Neuronal stem cell (in vitro differentiated cells): ENCODE measurements around the gene EFNB2.

Source experiments
- DNase-seq: peaks from one replicate; pipeline ENCODE4 v3.0.0-alpha.2; 2013; ENCODE audit warnings: low spot score
- H2AFZ ChIP-seq: one replicate; pipeline ENCODE4 v1.6.1; 2013; ENCODE audit warnings: mild to moderate bottlenecking, low read length, inconsistent platforms
- H2AK5ac ChIP-seq: 2 replicates; pipeline ENCODE4 v1.6.1; 2013; ENCODE audit warnings: low read depth, mild to moderate bottlenecking, inconsistent platforms, low read length, moderate library complexity, mixed read lengths
- H2BK120ac ChIP-seq: 2 replicates; pipeline ENCODE4 v1.6.1; 2013; ENCODE audit warnings: low read depth, mild to moderate bottlenecking, inconsistent platforms, low read length, moderate library complexity, mixed read lengths
- H2BK12ac ChIP-seq: one replicate; pipeline ENCODE4 v1.6.1; 2013; ENCODE audit warnings: low read length, inconsistent platforms
- H2BK15ac ChIP-seq: 2 replicates; pipeline ENCODE4 v1.6.1; 2013; ENCODE audit warnings: mild to moderate bottlenecking, low read length, inconsistent platforms, mixed read lengths
- H2BK5ac ChIP-seq: one replicate; pipeline ENCODE4 v1.6.1; 2013; ENCODE audit warnings: inconsistent platforms, mild to moderate bottlenecking, low read length, moderate library complexity
- H3K14ac ChIP-seq: one replicate; pipeline ENCODE4 v1.6.1; 2013; ENCODE audit warnings: low read length, inconsistent platforms
- H3K18ac ChIP-seq: 2 replicates; pipeline ENCODE4 v1.6.1; 2013; ENCODE audit warnings: low read length, inconsistent platforms
- H3K23ac ChIP-seq: 2 replicates; pipeline ENCODE4 v1.6.1; 2013; ENCODE audit warnings: low read depth, mild to moderate bottlenecking, mixed read lengths, low read length, inconsistent platforms; ENCODE audit not compliant: poor library complexity
- H3K27ac ChIP-seq: replicated peaks from 3 replicates; pipeline ENCODE4 v1.5.1; 2013; ENCODE audit warnings: low read length, inconsistent platforms
- H3K27me3 ChIP-seq, 3 experiments: 2 replicates each; pipeline ENCODE4 v1.6.1; 2013; ENCODE audit warnings: low read length in 3 of 3, mild to moderate bottlenecking in 2 of 3, inconsistent platforms in 1 of 3, low read depth in 1 of 3, mixed read lengths in 1 of 3, moderate library complexity in 1 of 3; ENCODE audit not compliant: control insufficient read depth in 3 of 3, insufficient read depth in 3 of 3
- H3K36me3 ChIP-seq, 2 donors: replicated peaks in 1 of 2; 2 replicates each; pipeline ENCODE4 v1.6.1; 2013; ENCODE audit warnings: low read length in 2 of 2; ENCODE audit not compliant: control insufficient read depth in 2 of 2, insufficient read depth in 2 of 2
- H3K4ac ChIP-seq: 2 replicates; pipeline ENCODE4 v1.6.1; 2013; ENCODE audit warnings: inconsistent platforms, mild to moderate bottlenecking, low read length, moderate library complexity
- H3K4me1 ChIP-seq, 2 donors: 1 replicate in 1 of 2; 2 replicates in 1 of 2; pipeline ENCODE4 v1.6.1; 2013; ENCODE audit warnings: low read length in 2 of 2, low read depth in 1 of 2; ENCODE audit not compliant: control insufficient read depth in 2 of 2, insufficient read depth in 1 of 2
- H3K4me2 ChIP-seq: one replicate; pipeline ENCODE4 v1.6.1; 2013; ENCODE audit warnings: mild to moderate bottlenecking, low read length, inconsistent platforms; ENCODE audit not compliant: insufficient read depth, poor library complexity, severe bottlenecking
- H3K4me3 ChIP-seq, 2 donors: 2 replicates each; pipeline ENCODE4 v1.5.1; 2013; ENCODE audit warnings: low read length in 2 of 2, mild to moderate bottlenecking in 2 of 2, inconsistent platforms in 1 of 2, moderate library complexity in 1 of 2
- H3K79me1 ChIP-seq: one replicate; pipeline ENCODE4 v1.6.1; 2013; ENCODE audit warnings: low read depth, mild to moderate bottlenecking, inconsistent platforms, low read length, moderate library complexity
- H3K9ac ChIP-seq: one replicate; pipeline ENCODE4 v1.6.1; 2013; ENCODE audit warnings: mild to moderate bottlenecking, low read depth, low read length, inconsistent platforms; ENCODE audit not compliant: poor library complexity
- H3K9me3 ChIP-seq, 2 donors: replicated peaks in 1 of 2; 2 replicates each; pipeline versions ENCODE3 to v1.6.1; 2013; ENCODE audit warnings: low read length in 2 of 2, mild to moderate bottlenecking in 2 of 2, inconsistent platforms in 1 of 2, low read depth in 1 of 2, mixed read lengths in 1 of 2, moderate library complexity in 1 of 2; ENCODE audit not compliant: control insufficient read depth in 2 of 2, insufficient read depth in 1 of 2
- H4K8ac ChIP-seq: one replicate; pipeline ENCODE4 v1.6.1; 2013; ENCODE audit warnings: low read depth, mild to moderate bottlenecking, inconsistent platforms, low read length, moderate library complexity
- H4K91ac ChIP-seq: one replicate; pipeline ENCODE4 v1.6.1; 2013; ENCODE audit warnings: low read length, low read depth, mild to moderate bottlenecking, inconsistent platforms; ENCODE audit not compliant: poor library complexity
- WGBS, 2 donors: extraction: QIAGEN DNeasy Blood & Tissue Kit; methylation state at CpG; one replicate each; pipeline ENCODE4 v1.1.7; 2013; ENCODE audit warnings: missing lambda C conversion rate in 2 of 2, mixed read lengths in 1 of 2; ENCODE audit not compliant: insufficient read length in 2 of 2, insufficient replicate concordance in 1 of 2; ENCODE audit errors: extremely low coverage in 2 of 2; 5-methylcytosine and 5-hydroxymethylcytosine counted together

The EFNB2 gene

GRCh38 chr13:106450991-106451390, 84.5 kb downstream of the EFNB2 start:
- Histone ChIP-seq H3K4me3 (no peak overlapping the region), H3K27ac (no peak overlapping the region), H3K18ac (no peak overlapping the region), H3K9me3 (peaks cover 3 to 5% of the 10 kb centered on the region in 2 donors), H3K23ac (no peak overlapping the region), H4K91ac (no peak overlapping the region), H3K27me3 (no peaks in the 10 kb centered on the region), H4K8ac (no peak overlapping the region), H3K79me1 (no peaks in the 10 kb centered on the region), H3K36me3 (peaks cover 0 to 2% of the 10 kb centered on the region in 2 donors), H3K9ac (no peak overlapping the region), H3K14ac (no peak overlapping the region), H3K4ac (no peak overlapping the region), H2AFZ (peak overlapping the region; percentile 4), H2BK15ac (no peak overlapping the region), H2BK12ac (no peak overlapping the region), H2BK120ac (no peak overlapping the region), H2AK5ac (no peak overlapping the region), H3K4me1 (peaks cover 6 to 7% of the 10 kb centered on the region in 2 donors), H3K4me2 (no peak overlapping the region), H2BK5ac (no peak overlapping the region)
- DNase-seq, result no peak
- WGBS, 2 donors, result no CpG with 5 or more reads among the region's 6 CpGs

- peaks cover 3 to 5% of the 10 kb centered on the region in 2 donors for H3K9me3 ChIP-seq
- H3K79me1 ChIP-seq, result no peaks in the 10 kb centered on the region
- H3K23ac ChIP-seq, result no peak overlapping the region
- H3K14ac ChIP-seq, result no peak overlapping the region
- WGBS, 2 donors, result no CpG with 5 or more reads among the region's 4 CpGs
- no peaks in the 10 kb centered on the region for H3K27me3 ChIP-seq
- no peak overlapping the region for H2AK5ac ChIP-seq
- H2BK12ac ChIP-seq, result no peak overlapping the region
- no peak overlapping the region for H3K4ac ChIP-seq
- no peak overlapping the region for H2AFZ ChIP-seq
- H4K91ac ChIP-seq, result no peak overlapping the region
- no peak overlapping the region for H3K4me3 ChIP-seq
- H4K8ac ChIP-seq, result no peak overlapping the region
- DNase-seq, result no peak
- peaks cover 0 to 2% of the 10 kb centered on the region in 2 donors for H3K36me3 ChIP-seq
- no peak overlapping the region for H2BK120ac ChIP-seq
- H3K9ac ChIP-seq, result no peak overlapping the region
- no peak overlapping the region for H3K27ac ChIP-seq
- no peak overlapping the region for H3K4me2 ChIP-seq
- peaks cover 7 to 26% of the 10 kb centered on the region in 2 donors for H3K4me1 ChIP-seq
- H2BK5ac ChIP-seq, result no peak overlapping the region
- no peak overlapping the region for H2BK15ac ChIP-seq
- no peak overlapping the region for H3K18ac ChIP-seq
Measured at GRCh38 chr13:106449096-106449495, 86.4 kb downstream of the EFNB2 start.

GRCh38 chr13:106445996-106446395, 89.5 kb downstream of the EFNB2 start:
- no peak overlapping the region for H3K4me3 ChIP-seq
- no peak overlapping the region for H3K9ac ChIP-seq
- no peaks in the 10 kb centered on the region for H3K79me1 ChIP-seq
- no CpG with 5 or more reads among the region's 4 CpGs for WGBS, 2 donors
- H3K36me3 ChIP-seq, result no peaks in the 10 kb centered on the region
- peaks cover 0 to 5% of the 10 kb centered on the region in 2 donors for H3K9me3 ChIP-seq
- H2BK15ac ChIP-seq, result no peak overlapping the region
- H2BK12ac ChIP-seq, result no peak overlapping the region
- H3K4me2 ChIP-seq, result no peak overlapping the region
- DNase-seq, result no peak
- H3K27ac ChIP-seq, result no peak overlapping the region
- H3K14ac ChIP-seq, result no peak overlapping the region
- no peaks in the 10 kb centered on the region for H3K27me3 ChIP-seq
- H2AFZ ChIP-seq, result peak overlapping the region; percentile 23
- H3K18ac ChIP-seq, result no peak overlapping the region
- H3K23ac ChIP-seq, result no peak overlapping the region
- no peak overlapping the region for H2AK5ac ChIP-seq
- H3K4ac ChIP-seq, result no peak overlapping the region
- peaks cover 8 to 44% of the 10 kb centered on the region in 2 donors for H3K4me1 ChIP-seq
- H4K8ac ChIP-seq, result no peak overlapping the region
- H2BK120ac ChIP-seq, result no peak overlapping the region
- H2BK5ac ChIP-seq, result no peak overlapping the region
- no peak overlapping the region for H4K91ac ChIP-seq

GRCh38 chr13:106443607-106444322, 91.7 kb downstream of the EFNB2 start:
- H3K79me1 ChIP-seq, result no peaks in the 10 kb centered on the region
- no peak overlapping the region for H4K91ac ChIP-seq
- no peak overlapping the region for H2BK5ac ChIP-seq
- H2BK15ac ChIP-seq, result no peak overlapping the region
- H2AFZ ChIP-seq, result peak overlapping the region; percentile 26
- no peak overlapping the region for H3K9ac ChIP-seq
- H3K23ac ChIP-seq, result no peak overlapping the region
- H3K4me3 ChIP-seq, result no peak overlapping the region
- H2AK5ac ChIP-seq, result no peak overlapping the region
- H3K4me2 ChIP-seq, result no peak overlapping the region
- no peaks in the 10 kb centered on the region for H3K36me3 ChIP-seq
- H3K18ac ChIP-seq, result no peak overlapping the region
- H3K4me1 ChIP-seq, result peaks cover 12 to 54% of the 10 kb centered on the region in 2 donors
- no peak for DNase-seq
- H2BK12ac ChIP-seq, result no peak overlapping the region
- no CpG with 5 or more reads among the region's 11 CpGs for WGBS, 2 donors
- H3K9me3 ChIP-seq, result peaks cover 0 to 5% of the 10 kb centered on the region in 2 donors
- H4K8ac ChIP-seq, result no peak overlapping the region
- no peak overlapping the region for H3K27ac ChIP-seq
- H3K14ac ChIP-seq, result no peak overlapping the region
- H3K27me3 ChIP-seq, result no peaks in the 10 kb centered on the region
- no peak overlapping the region for H2BK120ac ChIP-seq
- H3K4ac ChIP-seq, result no peak overlapping the region
